A549 (cell line): Measurements from ENCODE around the gene COMT. TPM values are rescaled to one million over a fixed set of nuclear protein-coding genes. Genes with fewer than 3 reads are reported as not detected.

ENCODE experiments used
- ATAC-seq, 2 experiments: fragments of 200-7000 bp in 1 of 2; fragments of >200 bp in 1 of 2; cut with Nextera tagmentation in 1 of 2; cut with Tn5 transposase in 1 of 2; 3 replicates each; pipeline versions ENCODE4 v1.8.0 to v1.9.1; 2018 to 2020; ENCODE audit warnings: mild to moderate bottlenecking in 1 of 2, moderate library complexity in 1 of 2
- CTCF ChIA-PET: fragments of 300-600 bp; sonication (Branson Sonifier 250); formaldehyde crosslinking; extraction: SDS; loops from one replicate; lab custom pipeline; 2021; ENCODE audit warnings: antibody characterized with exemption, inconsistent platforms; lab: Yijun Ruan, JAX
- POLR2A ChIA-PET: fragments of 350-600 bp; formaldehyde crosslinking; extraction: SDS; loops from one replicate; lab custom pipeline; 2021; ENCODE audit warnings: antibody characterized with exemption, inconsistent platforms; lab: Yijun Ruan, JAX
- DNase-seq, 2 experiments: peaks; one replicate each; pipeline versions ENCODE4 v3.0.0 to v3.0.0-alpha.2; 2011 to 2016; ENCODE audit warnings: low read depth in 1 of 2, low spot score in 1 of 2
- FAIRE-seq: peaks from 2 replicates; lab custom pipeline; 2011; peaks lifted over from hg19 to GRCh38; lab: Jason Lieb, UNC
- H3K27ac ChIP-seq, 2 experiments: fragments of >200 bp; sonication (Bioruptor Twin); formaldehyde crosslinking; 3 replicates each; pipeline ENCODE4 v1.5.1; 2016 to 2017
- H3K4me1 ChIP-seq: fragments of >200 bp; sonication (Bioruptor Twin); formaldehyde crosslinking; 3 replicates; pipeline ENCODE4 v1.6.1; 2016
- H3K4me2 ChIP-seq: fragments of >200 bp; sonication (Bioruptor Twin); formaldehyde crosslinking; 3 replicates; pipeline ENCODE4 v1.6.1; 2016
- H3K4me3 ChIP-seq: fragments of >200 bp; sonication (Bioruptor Twin); formaldehyde crosslinking; 3 replicates; pipeline ENCODE4 v1.5.1; 2016
- H3K9me3 ChIP-seq: fragments of >200 bp; sonication (Bioruptor Twin); formaldehyde crosslinking; 3 replicates; pipeline ENCODE4 v1.6.1; 2016
- BCL3 ChIP-seq: fragments of >200 bp; sonication (Bioruptor Twin); formaldehyde crosslinking; IDR thresholded peaks from 3 replicates; pipeline ENCODE4 v1.6.1; 2016
- BHLHE40 ChIP-seq: IDR thresholded peaks from 2 replicates; pipeline ENCODE4 v1.6.1; 2012; ENCODE audit warnings: low read depth, low read length, inconsistent platforms
- CHD4 ChIP-seq: fragments of 200-600 bp; sonication (generic); IDR thresholded peaks from 2 replicates; pipeline ENCODE4 v1.6.1; 2016; ENCODE audit warnings: antibody characterized with exemption, mild to moderate bottlenecking, borderline replicate concordance
- E2F6 ChIP-seq: IDR thresholded peaks from 2 replicates; pipeline ENCODE4 v1.6.1; 2012; ENCODE audit warnings: low read depth, borderline replicate concordance
- EHF ChIP-seq: fragments of 250-450 bp; sonication (Bioruptor Pico); IDR thresholded peaks from 2 replicates; pipeline ENCODE4 v1.5.0; 2020; ENCODE audit warnings: mild to moderate bottlenecking
- EHMT2 ChIP-seq: fragments of 200-600 bp; sonication (generic); IDR thresholded peaks from 2 replicates; pipeline ENCODE4 v1.6.1; 2016; ENCODE audit warnings: antibody characterized with exemption, low read depth, mild to moderate bottlenecking, moderate library complexity
- EP300 ChIP-seq, 2 experiments: fragments of >200 bp; sonication (Bioruptor Twin); formaldehyde crosslinking; IDR thresholded peaks; 2 replicates in 1 of 2; 3 replicates in 1 of 2; pipeline ENCODE4 v1.6.1; 2016 to 2017
- FOSB ChIP-seq: fragments of 250-450 bp; sonication (Bioruptor Pico); IDR thresholded peaks from 2 replicates; pipeline ENCODE4 v1.5.0; 2020; ENCODE audit warnings: mild to moderate bottlenecking, moderate library complexity
- FOXS1 ChIP-seq: fragments of 250-450 bp; sonication (Bioruptor Pico); IDR thresholded peaks from 2 replicates; pipeline ENCODE4 v1.5.0; 2020; ENCODE audit warnings: mild to moderate bottlenecking, moderate library complexity
- HDAC2 ChIP-seq: fragments of 200-600 bp; sonication (generic); IDR thresholded peaks from 2 replicates; pipeline ENCODE4 v1.6.1; 2016
- HES2 ChIP-seq: fragments of >200 bp; sonication (Bioruptor Twin); formaldehyde crosslinking; IDR thresholded peaks from 2 replicates; pipeline ENCODE4 v1.6.1; 2016
- HEYL ChIP-seq: fragments of 250-450 bp; sonication (Bioruptor Pico); IDR thresholded peaks from 2 replicates; pipeline ENCODE4 v1.8.0; 2021; ENCODE audit warnings: mild to moderate bottlenecking, moderate library complexity
- HOXB13 ChIP-seq: fragments of 250-450 bp; sonication (Bioruptor Pico); IDR thresholded peaks from 2 replicates; pipeline ENCODE4 v1.5.0; 2020; ENCODE audit warnings: low read depth, mild to moderate bottlenecking, moderate library complexity
- JUNB ChIP-seq: fragments of >200 bp; sonication (Bioruptor Twin); formaldehyde crosslinking; IDR thresholded peaks from 2 replicates; pipeline ENCODE4 v1.6.1; 2016
- KDM1A ChIP-seq: fragments of 200-600 bp; sonication (generic); IDR thresholded peaks from 2 replicates; pipeline ENCODE4 v1.6.1; 2016; ENCODE audit warnings: low read depth, mild to moderate bottlenecking
- MAFK ChIP-seq: fragments of 450-650 bp; IDR thresholded peaks from 2 replicates; pipeline ENCODE4 v1.6.1; 2014; ENCODE audit not compliant: partially characterized antibody
- MAX ChIP-seq: IDR thresholded peaks from 2 replicates; pipeline ENCODE4 v1.6.1; 2012
- PHF8 ChIP-seq: fragments of 200-600 bp; sonication (generic); IDR thresholded peaks from 2 replicates; pipeline ENCODE4 v1.6.1; 2016; ENCODE audit warnings: low read depth, mild to moderate bottlenecking, antibody characterized with exemption, moderate library complexity, borderline replicate concordance
- POLR2A ChIP-seq: IDR thresholded peaks from 2 replicates; pipeline ENCODE4 v1.6.1; 2012; ENCODE audit warnings: mild to moderate bottlenecking, low read length
- POLR2AphosphoS2 ChIP-seq: conservative IDR thresholded peaks from 2 replicates; pipeline ENCODE4 v1.6.1; 2012; ENCODE audit warnings: low read length, improper control_type of control experiment, inconsistent platforms
- RFX5 ChIP-seq: fragments of 450-650 bp; IDR thresholded peaks from 2 replicates; pipeline ENCODE4 v1.7.1; 2014; ENCODE audit warnings: antibody characterized with exemption, mild to moderate bottlenecking, moderate library complexity
- SREBF2 ChIP-seq: fragments of 450-650 bp; IDR thresholded peaks from 2 replicates; pipeline ENCODE4 v1.6.1; 2014; ENCODE audit warnings: mild to moderate bottlenecking, moderate library complexity
- ZC3H11A ChIP-seq: fragments of 450-650 bp; IDR thresholded peaks from 2 replicates; pipeline ENCODE4 v1.6.1; 2014; ENCODE audit warnings: antibody characterized with exemption, mild to moderate bottlenecking
- ZNF302 ChIP-seq: fragments of 250-450 bp; sonication (Bioruptor Pico); IDR thresholded peaks from 2 replicates; pipeline ENCODE4 v1.9.0; 2021; ENCODE audit warnings: inconsistent platforms, mild to moderate bottlenecking, moderate library complexity
- ZSCAN20 ChIP-seq: fragments of 250-450 bp; sonication (Bioruptor Pico); IDR thresholded peaks from 2 replicates; pipeline ENCODE4 v1.8.0; 2022; ENCODE audit warnings: mild to moderate bottlenecking, moderate library complexity
- WGBS: methylation state at CpG from one replicate; pipeline ENCODE4 v1.1.6; 2017; ENCODE audit errors: missing lambda C conversion rate; 5-methylcytosine and 5-hydroxymethylcytosine counted together
- polyA plus RNA-seq, 4 experiments: library from polyadenylated mRNA; depleted of rRNA in 3 of 4; stranded (reverse); fragments of >200 nt; fragmentation: RNase III in 1 of 4; extraction: RNeasy Plus Mini Kit Qiagen cat#74134 plus additional on column Dnase treatment in 1 of 4; gene quantifications; 2 replicates in 3 of 4; 3 replicates in 1 of 4; pipeline ENCODE4 v1.2.3, GENCODE V29; 2011 to 2017

COMT gene
- polyA plus RNA-seq, 2 of the 4 experiments (the other 2 are of a cell fraction): 72.3 to 125 TPM

- TF ChIP-seq EHF: no peak
- no peak for TF ChIP-seq ZSCAN20 (CRISPR knock-in tag)
- no peak for TF ChIP-seq ZNF302
- no peak for TF ChIP-seq RFX5
- TF ChIP-seq HDAC2: no peak
- no peak for TF ChIP-seq JUNB
- TF ChIP-seq BHLHE40: no peak
Observed at GRCh38 chr22:19958083-19959042, 16.8 kb downstream of the COMT start (continued).

GRCh38 chr22:19959043-19959586, 17.5 kb downstream of the COMT start:
- ChIA-PET CTCF (interaction anchor here (1.0 to 2.7 kb wide), 4 partner anchors 9 to 229 kb away, joined by 3 to 8 read pairs (median 3); no protein-coding TSS in a partner anchor), POLR2A (no interaction called here)
- ATAC-seq: no peak
- Histone ChIP-seq H3K4me2 (no peak overlapping the region), H3K4me3 (no peak overlapping the region), H3K9me3 (no peaks in the 10 kb centered on the region), H3K27ac (no peak overlapping the region), H3K4me1 (peaks cover 7% of the 10 kb centered on the region; the same call in 1 of the 3 replicates)
- no peak for TF ChIP-seq BCL3
- no peak for TF ChIP-seq FOXS1 (CRISPR knock-in tag)
- no peak for TF ChIP-seq CHD4
- no peak for TF ChIP-seq PHF8
- no peak for TF ChIP-seq HEYL
- TF ChIP-seq BHLHE40: no peak
- TF ChIP-seq MAX: no peak
- FAIRE-seq: no peak
- no peak for DNase-seq
- WGBS: 92% methylated on average over 10 of the region's 30 CpGs

GRCh38 chr22:19959587-19960490, 18.3 kb downstream of the COMT start:
- ATAC-seq: no peak

More at GRCh38 chr22:19959587-19960490, 18.3 kb downstream of the COMT start:
- ChIA-PET POLR2A (no interaction called here), CTCF (interaction anchor here (1.0 to 1.4 kb wide), 2 partner anchors 9 to 55 kb away, joined by 3 read pairs; no protein-coding TSS in a partner anchor)
- no peak for FAIRE-seq
- no peak overlapping the region for H3K27ac ChIP-seq
- no peak for DNase-seq
- H3K4me2 ChIP-seq: no peak overlapping the region
- H3K4me3 ChIP-seq: no peak overlapping the region
- 82% methylated on average over 3 of the region's 13 CpGs for WGBS
- no peaks in the 10 kb centered on the region for H3K9me3 ChIP-seq
- peaks cover 7% of the 10 kb centered on the region; the same call in 1 of the 3 replicates for H3K4me1 ChIP-seq
- TF ChIP-seq EHF: no peak
- TF ChIP-seq E2F6: no peak
- no peak for TF ChIP-seq HOXB13 (CRISPR knock-in tag)
- no peak for TF ChIP-seq ZC3H11A
- TF ChIP-seq FOXS1 (CRISPR knock-in tag): no peak
- no peak for TF ChIP-seq KDM1A
- no peak for TF ChIP-seq SREBF2
- TF ChIP-seq FOSB (CRISPR knock-in tag): no peak
- no peak for TF ChIP-seq MAFK
- TF ChIP-seq EP300 (IDR thresholded peaks at IDR 0.05): no peak
- no peak for TF ChIP-seq POLR2A
- TF ChIP-seq EHMT2: no peak
- TF ChIP-seq POLR2AphosphoS2: no peak
- TF ChIP-seq HES2: no peak
